SK-N-SH (cell line): ENCODE measurements around the gene HEG1. TPM values are rescaled to one million over a fixed set of nuclear protein-coding genes. Genes with fewer than 3 reads are reported as not detected.

Experiments
- CTCF ChIA-PET: fragments of 300-600, 350-600 bp; formaldehyde crosslinking; extraction: SDS; loops from one replicate; lab custom pipeline; 2021; lab: Yijun Ruan, JAX
- POLR2A ChIA-PET: fragments of 350-600 bp; sonication (Branson Sonifier 250); formaldehyde crosslinking; extraction: SDS; loops from one replicate; lab custom pipeline; 2020; ENCODE audit warnings: antibody characterized with exemption, inconsistent platforms; lab: Yijun Ruan, JAX
- DNase-seq: peaks from one replicate; pipeline ENCODE4 v3.0.0; 2012
- H2AFZ ChIP-seq: fragments of 200-600 bp; sonication (generic); 2 replicates; pipeline ENCODE4 v1.8.1; 2016; ENCODE audit warnings: antibody characterized with exemption, mild to moderate bottlenecking, low read depth
- H3F3A ChIP-seq: fragments of 200-600 bp; sonication (generic); replicated peaks from 2 replicates; pipeline ENCODE3; 2016; ENCODE audit warnings: antibody characterized with exemption, mild to moderate bottlenecking; ENCODE audit not compliant: insufficient read depth
- H3K27ac ChIP-seq, 2 experiments: fragments of 200-500 bp in 1 of 2; fragments of 200-600 bp in 1 of 2; sonication (Bioruptor generic) in 1 of 2; sonication (generic), shearing (Covaris generic) in 1 of 2; 2 replicates each; pipeline versions ENCODE4 v1.5.1 to v1.6.1; 2014 to 2016; ENCODE audit warnings: low read depth in 2 of 2, inconsistent platforms in 1 of 2, low read length in 1 of 2, mild to moderate bottlenecking in 1 of 2, mixed read lengths in 1 of 2
- H3K27me3 ChIP-seq: fragments of 200-600 bp; sonication (generic), shearing (Covaris generic); 2 replicates; pipeline ENCODE4 v1.6.1; 2016; ENCODE audit warnings: mixed run types; ENCODE audit not compliant: insufficient read depth
- H3K36me3 ChIP-seq, 2 experiments: fragments of 200-500 bp in 1 of 2; fragments of 200-600 bp in 1 of 2; sonication (Bioruptor generic) in 1 of 2; sonication (generic) in 1 of 2; replicated peaks in 1 of 2; 2 replicates each; pipeline versions ENCODE3 to v1.5.1; 2014 to 2016; ENCODE audit warnings: low read length in 1 of 2, mild to moderate bottlenecking in 1 of 2; ENCODE audit not compliant: insufficient read depth in 2 of 2, control insufficient read depth in 1 of 2
- H3K4me1 ChIP-seq, 2 experiments: fragments of 200-500 bp in 1 of 2; fragments of 200-600 bp in 1 of 2; sonication (Bioruptor generic) in 1 of 2; sonication (generic), shearing (Covaris generic) in 1 of 2; 2 replicates each; pipeline versions ENCODE4 v1.5.1 to v1.6.1; 2014 to 2016; ENCODE audit warnings: low read depth in 1 of 2, low read length in 1 of 2, mixed run types in 1 of 2; ENCODE audit not compliant: insufficient read depth in 2 of 2, control insufficient read depth in 1 of 2
- H3K4me2 ChIP-seq: fragments of 200-600 bp; sonication (generic), shearing (Covaris generic); 2 replicates; pipeline ENCODE4 v1.6.1; 2017; ENCODE audit warnings: mixed run types
- H3K4me3 ChIP-seq, 2 experiments: fragments of 200-500 bp in 1 of 2; fragments of 200-600 bp in 1 of 2; sonication (Bioruptor generic) in 1 of 2; sonication (generic), shearing (Covaris generic) in 1 of 2; 2 replicates each; pipeline versions ENCODE4 v1.5.1 to v1.8.1; 2014 to 2016; ENCODE audit warnings: low read depth in 2 of 2, inconsistent platforms in 1 of 2, low read length in 1 of 2, mild to moderate bottlenecking in 1 of 2, mixed read lengths in 1 of 2, moderate library complexity in 1 of 2
- H3K79me2 ChIP-seq: fragments of 200-600 bp; sonication (generic); 2 replicates; pipeline ENCODE4 v1.8.1; 2017; ENCODE audit warnings: mild to moderate bottlenecking; ENCODE audit not compliant: insufficient read depth
- H3K9ac ChIP-seq: fragments of 200-600 bp; sonication (generic); 2 replicates; pipeline ENCODE4 v1.6.1; 2017; ENCODE audit warnings: mixed run types
- H3K9me2 ChIP-seq: fragments of 200-600 bp; sonication (generic); 2 replicates; pipeline ENCODE4 v1.6.1; 2017; ENCODE audit warnings: mixed run types
- H3K9me3 ChIP-seq: fragments of 200-600 bp; sonication (generic); 2 replicates; pipeline ENCODE4 v1.6.1; 2017; ENCODE audit warnings: mixed run types, mild to moderate bottlenecking, moderate library complexity
- H4K20me1 ChIP-seq: fragments of 200-600 bp; sonication (generic); 2 replicates; pipeline ENCODE4 v1.6.1; 2017; ENCODE audit warnings: mild to moderate bottlenecking, mixed run types; ENCODE audit not compliant: insufficient read depth
- CHD2 ChIP-seq: fragments of 150-350 bp; IDR thresholded peaks from 2 replicates; pipeline ENCODE4 v1.6.1; 2018; ENCODE audit warnings: low read length; ENCODE audit not compliant: partially characterized antibody
- ELF1 ChIP-seq: IDR thresholded peaks from 2 replicates; pipeline ENCODE4 v1.4.0; 2012
- EP300 ChIP-seq, 2 experiments: IDR thresholded peaks; 2 replicates each; pipeline versions ENCODE4 v1.4.0 to v1.6.1; 2012; ENCODE audit warnings: borderline replicate concordance in 1 of 2, low read depth in 1 of 2, low read length in 1 of 2
- EZH2phosphoT487 ChIP-seq: fragments of 200-600 bp; sonication (generic); IDR thresholded peaks from 2 replicates; pipeline ENCODE4 v1.6.1; 2017; ENCODE audit warnings: low read depth, mixed run types, mild to moderate bottlenecking, antibody characterized with exemption, moderate library complexity, borderline replicate concordance
- GABPA ChIP-seq: IDR thresholded peaks from 2 replicates; pipeline ENCODE4 v1.4.0; 2012; ENCODE audit warnings: low read depth, mild to moderate bottlenecking
- GATA2 ChIP-seq: sonication (generic); formaldehyde crosslinking; IDR thresholded peaks from 2 replicates; pipeline ENCODE4 v1.5.0; 2020; ENCODE audit warnings: mild to moderate bottlenecking, missing genetic modification reagents
- JUND ChIP-seq: IDR thresholded peaks from 2 replicates; pipeline ENCODE4 v1.4.0; 2012
- MEF2A ChIP-seq: IDR thresholded peaks from 2 replicates; pipeline ENCODE4 v1.4.0; 2012; ENCODE audit warnings: low read depth, borderline replicate concordance
- NFIC ChIP-seq: IDR thresholded peaks from 2 replicates; pipeline ENCODE4 v1.4.0; 2012; ENCODE audit warnings: borderline replicate concordance
- NRF1 ChIP-seq: IDR thresholded peaks from 2 replicates; pipeline ENCODE4 v1.6.1; 2012; ENCODE audit warnings: low read depth, mild to moderate bottlenecking, low read length
- RCOR1 ChIP-seq: fragments of 150-350 bp; IDR thresholded peaks from 2 replicates; pipeline ENCODE4 v1.6.1; 2017; ENCODE audit warnings: antibody characterized with exemption, low read length
- RFX5 ChIP-seq: IDR thresholded peaks from 2 replicates; pipeline ENCODE4 v1.6.1; 2012; ENCODE audit warnings: mild to moderate bottlenecking, improper control_type of control experiment, low read length
- SIN3A ChIP-seq: IDR thresholded peaks from 2 replicates; pipeline ENCODE4 v1.6.1; 2012; ENCODE audit warnings: low read depth, mild to moderate bottlenecking, low read length, moderate library complexity, borderline replicate concordance
- YY1 ChIP-seq: IDR thresholded peaks from 2 replicates; pipeline ENCODE4 v1.4.0; 2012; ENCODE audit warnings: low read depth, mild to moderate bottlenecking
- WGBS: methylation state at CpG from one replicate; pipeline ENCODE4 v1.1.6; 2017; ENCODE audit warnings: low lambda C conversion rate; 5-methylcytosine and 5-hydroxymethylcytosine counted together
- polyA plus RNA-seq, 3 experiments: library from polyadenylated mRNA; depleted of rRNA; stranded (reverse); fragments of >200 nt; gene quantifications; 2 replicates each; pipeline ENCODE4 v1.2.3, GENCODE V29; 2012
- TF ChIP-seq, protein P1 (sequence below): IDR thresholded peaks from 2 replicates; pipeline ENCODE4 v1.6.1; 2012; ENCODE audit warnings: mild to moderate bottlenecking, low read depth, low read length, moderate library complexity
- TF ChIP-seq, protein P2 (sequence below): fragments of 150-350 bp; IDR thresholded peaks from 2 replicates; pipeline ENCODE4 v1.6.1; 2016; ENCODE audit warnings: mild to moderate bottlenecking, low read depth, low read length
- TF ChIP-seq, protein P3 (sequence below): IDR thresholded peaks from 2 replicates; pipeline ENCODE4 v1.4.0; 2012; ENCODE audit warnings: low read depth, borderline replicate concordance
- TF ChIP-seq, protein P4 (sequence below): IDR thresholded peaks from 2 replicates; pipeline ENCODE4; 2012

The HEG1 gene
- polyA plus RNA-seq, 1 of the 3 experiments (the other 2 are of a cell fraction), result 27.7 TPM

DNA sequence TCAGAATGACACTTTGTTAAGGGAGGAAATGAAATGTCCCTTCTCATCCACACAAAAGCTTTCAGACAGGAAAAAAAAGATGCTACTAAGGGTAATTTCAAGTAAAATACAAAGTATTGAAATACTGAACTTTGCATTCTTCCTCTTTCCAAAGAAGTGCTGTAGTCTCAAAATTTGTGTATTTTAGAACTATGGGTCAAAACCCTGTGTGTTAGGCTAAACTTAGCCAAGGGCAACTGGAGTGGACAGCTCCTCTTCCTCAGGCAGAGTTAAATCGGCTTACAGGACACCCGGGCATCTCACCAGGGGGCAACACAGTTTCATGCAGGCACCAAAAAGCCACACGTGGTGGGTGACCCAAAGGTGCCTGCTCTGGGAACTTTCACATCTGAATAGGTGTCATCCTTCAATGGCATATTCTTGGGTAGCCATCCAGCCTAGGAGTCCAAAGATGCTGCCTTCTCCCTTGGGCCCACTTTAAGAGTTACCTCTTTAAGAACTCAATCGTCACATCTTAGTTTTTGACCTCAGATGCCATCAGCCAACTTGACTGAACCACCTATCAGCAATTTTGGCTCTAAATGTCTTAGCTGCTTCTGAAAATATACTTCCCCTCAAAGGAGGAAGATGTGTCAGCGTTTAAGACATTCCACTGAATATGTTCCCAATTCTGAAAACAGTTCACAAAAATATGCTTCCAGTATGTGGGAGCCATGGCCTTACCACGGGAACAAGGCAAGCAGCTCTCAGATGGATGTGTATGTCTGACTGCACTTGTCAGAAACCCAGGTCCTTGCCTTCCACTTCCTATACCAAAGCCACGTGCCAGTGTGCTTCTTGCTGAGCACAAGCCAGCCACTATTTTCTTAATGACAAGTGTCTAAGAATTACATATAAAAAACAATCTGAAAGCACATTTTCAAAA, 89.0 kb downstream of the HEG1 start:
- Histone ChIP-seq H3K27ac (no peak overlapping the region), H2AFZ (no peak overlapping the region), H4K20me1 (no peaks in the 10 kb centered on the region), H3K4me2 (no peak overlapping the region), H3K79me2 (no peaks in the 10 kb centered on the region), H3K9me3 (no peaks in the 10 kb centered on the region), H3K4me3 (no peak overlapping the region), H3K36me3 (peaks cover 23 to 27% of the 10 kb centered on the region in 2 experiments), H3K27me3 (no peaks in the 10 kb centered on the region), H3K9me2 (no peaks in the 10 kb centered on the region), H3K9ac (no peak overlapping the region), H3F3A (no peaks in the 10 kb centered on the region), H3K4me1 (no peaks in the 10 kb centered on the region; a peak in 1 of 4 replicates)
- no peak for DNase-seq
- 91% methylated on average over 7 of the region's 7 CpGs for WGBS
- TF ChIP-seq, protein P1, sequence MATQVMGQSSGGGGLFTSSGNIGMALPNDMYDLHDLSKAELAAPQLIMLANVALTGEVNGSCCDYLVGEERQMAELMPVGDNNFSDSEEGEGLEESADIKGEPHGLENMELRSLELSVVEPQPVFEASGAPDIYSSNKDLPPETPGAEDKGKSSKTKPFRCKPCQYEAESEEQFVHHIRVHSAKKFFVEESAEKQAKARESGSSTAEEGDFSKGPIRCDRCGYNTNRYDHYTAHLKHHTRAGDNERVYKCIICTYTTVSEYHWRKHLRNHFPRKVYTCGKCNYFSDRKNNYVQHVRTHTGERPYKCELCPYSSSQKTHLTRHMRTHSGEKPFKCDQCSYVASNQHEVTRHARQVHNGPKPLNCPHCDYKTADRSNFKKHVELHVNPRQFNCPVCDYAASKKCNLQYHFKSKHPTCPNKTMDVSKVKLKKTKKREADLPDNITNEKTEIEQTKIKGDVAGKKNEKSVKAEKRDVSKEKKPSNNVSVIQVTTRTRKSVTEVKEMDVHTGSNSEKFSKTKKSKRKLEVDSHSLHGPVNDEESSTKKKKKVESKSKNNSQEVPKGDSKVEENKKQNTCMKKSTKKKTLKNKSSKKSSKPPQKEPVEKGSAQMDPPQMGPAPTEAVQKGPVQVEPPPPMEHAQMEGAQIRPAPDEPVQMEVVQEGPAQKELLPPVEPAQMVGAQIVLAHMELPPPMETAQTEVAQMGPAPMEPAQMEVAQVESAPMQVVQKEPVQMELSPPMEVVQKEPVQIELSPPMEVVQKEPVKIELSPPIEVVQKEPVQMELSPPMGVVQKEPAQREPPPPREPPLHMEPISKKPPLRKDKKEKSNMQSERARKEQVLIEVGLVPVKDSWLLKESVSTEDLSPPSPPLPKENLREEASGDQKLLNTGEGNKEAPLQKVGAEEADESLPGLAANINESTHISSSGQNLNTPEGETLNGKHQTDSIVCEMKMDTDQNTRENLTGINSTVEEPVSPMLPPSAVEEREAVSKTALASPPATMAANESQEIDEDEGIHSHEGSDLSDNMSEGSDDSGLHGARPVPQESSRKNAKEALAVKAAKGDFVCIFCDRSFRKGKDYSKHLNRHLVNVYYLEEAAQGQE, result peak; percentile 62; the same call in 1 of the 2 replicates
- TF ChIP-seq MEF2A (no peak), JUND (no peak), RCOR1 (no peak), NFIC (no peak)
- CTCF ChIA-PET, result interaction anchor here (0.9 to 1.0 kb wide), 2 partner anchors 206 to 619 kb away, joined by 3 read pairs; no protein-coding TSS in a partner anchor
- POLR2A ChIA-PET, result no interaction called here

DNA sequence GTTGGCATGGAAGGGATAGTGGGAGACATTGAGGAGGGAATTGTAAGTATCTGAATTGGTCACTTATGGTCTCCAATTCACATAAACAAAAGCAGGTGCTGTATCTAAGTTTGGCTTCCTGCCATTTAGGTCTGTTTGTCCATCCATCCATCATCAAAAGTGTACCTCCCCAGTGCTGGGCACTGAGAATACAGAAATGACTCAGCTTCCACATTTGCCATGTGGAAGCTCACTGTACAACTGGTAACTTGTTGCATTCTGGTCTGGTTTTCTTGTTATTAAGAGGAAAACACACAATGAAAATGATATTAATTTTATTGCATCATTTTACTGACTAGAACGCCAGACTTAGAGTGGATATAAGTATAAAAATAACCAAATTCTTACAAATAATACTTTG, 90.4 kb downstream of the HEG1 start:
- H3K9me3 ChIP-seq, result no peaks in the 10 kb centered on the region
- DNase-seq, result no peak
- no peaks in the 10 kb centered on the region for H3K79me2 ChIP-seq
- ChIA-PET POLR2A (no interaction called here), CTCF (interaction anchor here (0.7 to 1.7 kb wide), 3 partner anchors 12 to 64 kb away, joined by 3 to 5 read pairs (median 4); no protein-coding TSS in a partner anchor)
- H3K4me3 ChIP-seq, result no peak overlapping the region
- 83% methylated on average over 1 of the region's 1 CpG for WGBS
- H3K4me1 ChIP-seq, result no peaks in the 10 kb centered on the region; a peak in 1 of 4 replicates
- H3K9me2 ChIP-seq, result no peaks in the 10 kb centered on the region
- no peaks in the 10 kb centered on the region for H3K27me3 ChIP-seq
- no peak overlapping the region for H2AFZ ChIP-seq
- H3K27ac ChIP-seq, result no peak overlapping the region
- no peaks in the 10 kb centered on the region for H4K20me1 ChIP-seq
- H3K36me3 ChIP-seq, result peaks cover 13 to 19% of the 10 kb centered on the region in 2 experiments
- H3F3A ChIP-seq, result no peaks in the 10 kb centered on the region
- no peak overlapping the region for H3K4me2 ChIP-seq
- no peak overlapping the region for H3K9ac ChIP-seq
- TF ChIP-seq EP300 (IDR thresholded peaks at IDR 0.05; ENCODE audit: borderline replicate concordance in 1 of 2, low read depth in 1 of 2, low read length in 1 of 2) (no peak), GABPA (no peak), NFIC (no peak), RFX5 (no peak), ELF1 (no peak), MEF2A (no peak), NRF1 (no peak), CHD2 (no peak), EZH2phosphoT487 (no peak), YY1 (no peak), GATA2 (no peak), SIN3A (no peak)
- TF ChIP-seq, protein P2, sequence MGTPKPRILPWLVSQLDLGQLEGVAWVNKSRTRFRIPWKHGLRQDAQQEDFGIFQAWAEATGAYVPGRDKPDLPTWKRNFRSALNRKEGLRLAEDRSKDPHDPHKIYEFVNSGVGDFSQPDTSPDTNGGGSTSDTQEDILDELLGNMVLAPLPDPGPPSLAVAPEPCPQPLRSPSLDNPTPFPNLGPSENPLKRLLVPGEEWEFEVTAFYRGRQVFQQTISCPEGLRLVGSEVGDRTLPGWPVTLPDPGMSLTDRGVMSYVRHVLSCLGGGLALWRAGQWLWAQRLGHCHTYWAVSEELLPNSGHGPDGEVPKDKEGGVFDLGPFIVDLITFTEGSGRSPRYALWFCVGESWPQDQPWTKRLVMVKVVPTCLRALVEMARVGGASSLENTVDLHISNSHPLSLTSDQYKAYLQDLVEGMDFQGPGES, result no peak
- TF ChIP-seq, protein P3, sequence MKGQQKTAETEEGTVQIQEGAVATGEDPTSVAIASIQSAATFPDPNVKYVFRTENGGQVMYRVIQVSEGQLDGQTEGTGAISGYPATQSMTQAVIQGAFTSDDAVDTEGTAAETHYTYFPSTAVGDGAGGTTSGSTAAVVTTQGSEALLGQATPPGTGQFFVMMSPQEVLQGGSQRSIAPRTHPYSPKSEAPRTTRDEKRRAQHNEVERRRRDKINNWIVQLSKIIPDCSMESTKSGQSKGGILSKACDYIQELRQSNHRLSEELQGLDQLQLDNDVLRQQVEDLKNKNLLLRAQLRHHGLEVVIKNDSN, result no peak
- TF ChIP-seq, protein P4, sequence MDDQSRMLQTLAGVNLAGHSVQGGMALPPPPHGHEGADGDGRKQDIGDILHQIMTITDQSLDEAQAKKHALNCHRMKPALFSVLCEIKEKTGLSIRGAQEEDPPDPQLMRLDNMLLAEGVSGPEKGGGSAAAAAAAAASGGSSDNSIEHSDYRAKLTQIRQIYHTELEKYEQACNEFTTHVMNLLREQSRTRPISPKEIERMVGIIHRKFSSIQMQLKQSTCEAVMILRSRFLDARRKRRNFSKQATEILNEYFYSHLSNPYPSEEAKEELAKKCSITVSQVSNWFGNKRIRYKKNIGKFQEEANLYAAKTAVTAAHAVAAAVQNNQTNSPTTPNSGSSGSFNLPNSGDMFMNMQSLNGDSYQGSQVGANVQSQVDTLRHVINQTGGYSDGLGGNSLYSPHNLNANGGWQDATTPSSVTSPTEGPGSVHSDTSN, result no peak
